PC-9 (cell line): Measurements from ENCODE around the gene LZTS3. TPM values are rescaled to one million over a fixed set of nuclear protein-coding genes. Genes with fewer than 3 reads are reported as not detected.

ENCODE experiments used
- BruUV-seq: library from RNA; stranded (reverse); fragments of 400-500 nt; replicated peaks from 2 replicates; lab custom pipeline; 2021; lab: Mats Ljungman, UMichigan
- CTCF ChIA-PET: fragments of 300-600 bp; sonication (Branson Sonifier 250); formaldehyde crosslinking; loops from one replicate; lab custom pipeline; 2022; ENCODE audit warnings: antibody characterized with exemption; lab: Charles Lee
- POLR2A ChIA-PET: fragments of 300-600 bp; sonication (Branson Sonifier 250); formaldehyde crosslinking; loops from one replicate; lab custom pipeline; 2022; ENCODE audit warnings: antibody characterized with exemption; ENCODE audit not compliant: unreplicated experiment; lab: Charles Lee
- DNase-seq, 2 experiments: peaks; one replicate each; pipeline versions ENCODE4 v3.0.0 to v3.0.0-alpha.2; 2015 to 2022; ENCODE audit warnings: mixed read lengths in 1 of 2
- H2AFZ ChIP-seq: fragments of 200-600 bp; sonication (generic); 2 replicates; pipeline ENCODE4 v1.8.1; 2017; ENCODE audit warnings: antibody characterized with exemption
- H3F3A ChIP-seq: fragments of 200-600 bp; sonication (generic); 2 replicates; pipeline ENCODE4 v1.8.1; 2017; ENCODE audit warnings: antibody characterized with exemption, mild to moderate bottlenecking, low read depth; ENCODE audit not compliant: insufficient read depth
- H3K27ac ChIP-seq: fragments of 200-600 bp; sonication (generic); 2 replicates; pipeline ENCODE4 v1.6.1; 2016; ENCODE audit warnings: mixed run types
- H3K27me3 ChIP-seq: fragments of 200-600 bp; sonication (generic); 2 replicates; pipeline ENCODE4 v1.6.1; 2016; ENCODE audit warnings: low read depth, mixed run types; ENCODE audit not compliant: insufficient read depth
- H3K36me3 ChIP-seq: fragments of 200-600 bp; sonication (generic); 2 replicates; pipeline ENCODE4 v1.6.1; 2016; ENCODE audit warnings: low read depth, mixed run types
- H3K4me1 ChIP-seq: fragments of 200-600 bp; sonication (generic); replicated peaks from 2 replicates; pipeline ENCODE4 v1.6.1; 2016; ENCODE audit warnings: mixed run types; ENCODE audit not compliant: insufficient read depth
- H3K4me2 ChIP-seq: fragments of 200-600 bp; sonication (generic); 2 replicates; pipeline ENCODE4 v1.6.1; 2017; ENCODE audit warnings: mixed run types
- H3K4me3 ChIP-seq: fragments of 200-600 bp; sonication (generic); 2 replicates; pipeline ENCODE4 v1.6.1; 2016; ENCODE audit warnings: mixed run types
- H3K79me2 ChIP-seq: fragments of 200-600 bp; sonication (generic); 2 replicates; pipeline ENCODE4 v1.6.1; 2017; ENCODE audit warnings: low read depth, mixed run types
- H3K9me2 ChIP-seq: fragments of 200-600 bp; sonication (generic); 2 replicates; pipeline ENCODE4 v1.8.1; 2017; ENCODE audit warnings: mild to moderate bottlenecking; ENCODE audit not compliant: insufficient read depth
- H3K9me3 ChIP-seq: fragments of 200-600 bp; sonication (generic); 2 replicates; pipeline ENCODE4 v1.8.1; 2016; ENCODE audit warnings: low read depth; ENCODE audit not compliant: insufficient read depth
- H4K20me1 ChIP-seq: fragments of 200-600 bp; sonication (generic); 2 replicates; pipeline ENCODE4 v1.8.1; 2017; ENCODE audit not compliant: insufficient read depth
- EZH2 ChIP-seq: fragments of 200-600 bp; sonication (generic); IDR thresholded peaks from 2 replicates; pipeline ENCODE4 v1.8.0; 2017; ENCODE audit warnings: antibody characterized with exemption, low read depth
- intact Hi-C: fragments of 100-400 bp; cut with micrococcal nuclease; formaldehyde crosslinking; loops from one replicate; pipeline ENCODE4 v1.10.0; 2022; ENCODE audit not compliant: unreplicated experiment
- total RNA-seq: library from RNA; stranded (reverse); gene quantifications from 2 replicates; pipeline ENCODE4 v1.2.3, GENCODE V29; 2021
- TF ChIP-seq, protein P1 (sequence below): fragments of 200-600 bp; sonication (generic); conservative IDR thresholded peaks from 2 replicates; pipeline ENCODE4 v1.6.1; 2017; ENCODE audit warnings: mixed run types, antibody characterized with exemption, mild to moderate bottlenecking, moderate library complexity

LZTS3 gene
- total RNA-seq, 1 experiment from 2014 or later = 10.4 TPM

GRCh38 chr20:3164043-3164762, 9.1 kb downstream of the LZTS3 start:
- Histone ChIP-seq H3F3A (no peaks in the 10 kb centered on the region), H3K4me2 (no peak overlapping the region), H3K36me3 (no peaks in the 10 kb centered on the region), H4K20me1 (no peaks in the 10 kb centered on the region), H3K27ac (no peak overlapping the region), H3K4me3 (no peak overlapping the region), H3K9me3 (no peaks in the 10 kb centered on the region), H3K79me2 (peaks cover 13% of the 10 kb centered on the region), H3K27me3 (no peaks in the 10 kb centered on the region), H3K9me2 (no peaks in the 10 kb centered on the region), H2AFZ (no peak overlapping the region), H3K4me1 (no peaks in the 10 kb centered on the region)
- DNase-seq = no peak
- ChIA-PET CTCF (interaction anchor here (0.7 kb wide), 1 partner anchor 45 kb away, joined by 3 read pairs; no protein-coding TSS in a partner anchor), POLR2A (no interaction called here)
- intact Hi-C loops = no loop called here
- TF ChIP-seq EZH2 = no peak
- TF ChIP-seq, protein P1, sequence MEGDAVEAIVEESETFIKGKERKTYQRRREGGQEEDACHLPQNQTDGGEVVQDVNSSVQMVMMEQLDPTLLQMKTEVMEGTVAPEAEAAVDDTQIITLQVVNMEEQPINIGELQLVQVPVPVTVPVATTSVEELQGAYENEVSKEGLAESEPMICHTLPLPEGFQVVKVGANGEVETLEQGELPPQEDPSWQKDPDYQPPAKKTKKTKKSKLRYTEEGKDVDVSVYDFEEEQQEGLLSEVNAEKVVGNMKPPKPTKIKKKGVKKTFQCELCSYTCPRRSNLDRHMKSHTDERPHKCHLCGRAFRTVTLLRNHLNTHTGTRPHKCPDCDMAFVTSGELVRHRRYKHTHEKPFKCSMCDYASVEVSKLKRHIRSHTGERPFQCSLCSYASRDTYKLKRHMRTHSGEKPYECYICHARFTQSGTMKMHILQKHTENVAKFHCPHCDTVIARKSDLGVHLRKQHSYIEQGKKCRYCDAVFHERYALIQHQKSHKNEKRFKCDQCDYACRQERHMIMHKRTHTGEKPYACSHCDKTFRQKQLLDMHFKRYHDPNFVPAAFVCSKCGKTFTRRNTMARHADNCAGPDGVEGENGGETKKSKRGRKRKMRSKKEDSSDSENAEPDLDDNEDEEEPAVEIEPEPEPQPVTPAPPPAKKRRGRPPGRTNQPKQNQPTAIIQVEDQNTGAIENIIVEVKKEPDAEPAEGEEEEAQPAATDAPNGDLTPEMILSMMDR = no peak
- no TSS peak for BruUV-seq

- H2AFZ ChIP-seq = no peak overlapping the region
- no TSS peak for BruUV-seq
- H4K20me1 ChIP-seq = peaks cover 8% of the 10 kb centered on the region
- H3K27ac ChIP-seq = no peak overlapping the region
- peaks cover 22% of the 10 kb centered on the region for H3K79me2 ChIP-seq
- peaks cover 5% of the 10 kb centered on the region; the same call in 1 of the 2 replicates for H3K4me1 ChIP-seq
- no peaks in the 10 kb centered on the region for H3K36me3 ChIP-seq
- no peak for DNase-seq
- POLR2A ChIA-PET = no interaction called here
- CTCF ChIA-PET = no interaction called here
- TF ChIP-seq EZH2 = no peak
- TF ChIP-seq, protein P1 = no peak
- no peaks in the 10 kb centered on the region for H3F3A ChIP-seq
- no peaks in the 10 kb centered on the region for H3K9me3 ChIP-seq
- no peak overlapping the region for H3K4me2 ChIP-seq
- no peaks in the 10 kb centered on the region for H3K9me2 ChIP-seq
- intact Hi-C loops = no loop called here
- H3K27me3 ChIP-seq = no peaks in the 10 kb centered on the region
- no peak overlapping the region for H3K4me3 ChIP-seq
These were observed 10.0 kb downstream of the LZTS3 start for GRCh38 chr20:3163099-3164042.

DNA sequence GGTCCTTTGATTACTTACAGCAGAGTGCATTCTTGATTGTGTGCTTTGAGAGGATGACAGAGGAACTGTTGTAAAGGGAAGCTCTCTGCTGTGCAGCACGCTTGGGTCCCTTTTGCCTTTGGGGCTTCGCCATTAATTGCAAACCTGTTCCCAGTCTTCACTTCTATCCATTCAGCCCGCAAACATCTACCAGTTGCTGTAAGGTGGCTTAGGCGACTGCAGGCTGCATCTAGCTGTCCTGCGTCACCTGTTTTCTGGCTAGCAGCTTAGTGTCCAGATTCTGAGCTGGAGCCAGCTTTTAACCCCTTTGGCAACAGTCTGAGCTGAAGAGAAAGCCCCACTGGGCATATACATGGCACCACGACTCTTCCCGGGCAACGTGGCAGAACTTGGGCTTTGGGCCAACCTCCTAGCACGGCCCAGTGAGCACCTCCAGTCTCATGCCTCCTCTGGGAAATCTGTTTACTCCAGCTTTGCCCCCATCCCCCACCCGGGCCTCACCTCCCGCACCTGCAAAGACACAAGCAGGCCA, 11.2 kb downstream of the LZTS3 start:
- TF ChIP-seq, protein P1 = no peak
- TF ChIP-seq EZH2 = no peak
- Histone ChIP-seq H3K4me1 (peaks cover 18% of the 10 kb centered on the region), H3K9me3 (no peaks in the 10 kb centered on the region), H3K79me2 (peaks cover 34% of the 10 kb centered on the region), H4K20me1 (peaks cover 19% of the 10 kb centered on the region), H3K27ac (no peak overlapping the region), H3K4me2 (no peak overlapping the region), H3K4me3 (no peak overlapping the region), H3K36me3 (no peaks in the 10 kb centered on the region), H3K9me2 (no peaks in the 10 kb centered on the region), H2AFZ (no peak overlapping the region), H3K27me3 (no peaks in the 10 kb centered on the region), H3F3A (peaks cover 4% of the 10 kb centered on the region; the same call in 1 of the 2 replicates)
- no TSS peak for BruUV-seq
- intact Hi-C loops = no loop called here
- DNase-seq = no peak
- POLR2A ChIA-PET = interaction anchor here (0.7 kb wide), 1 partner anchor 48 kb away, joined by 3 read pairs; no protein-coding TSS in a partner anchor
- CTCF ChIA-PET = interaction anchor here (1.0 kb wide), 1 partner anchor 23 kb away, joined by 3 read pairs; no protein-coding TSS in a partner anchor
